Astrocyte (in vitro differentiated cells and primary cell): Measurements from ENCODE around the gene ATP11A. TPM values are rescaled to one million over a fixed set of nuclear protein-coding genes. Genes with fewer than 3 reads are reported as not detected.

Source experiments
- DNase-seq: peaks from one replicate; pipeline ENCODE4 v3.0.0-alpha.2; 2010; ENCODE audit warnings: low read depth
- FAIRE-seq: peaks from 2 replicates; lab custom pipeline; 2011; peaks lifted over from hg19 to GRCh38; lab: Jason Lieb, UNC
- H2AFZ ChIP-seq: 2 replicates; pipeline ENCODE4 v1.6.0; 2012; ENCODE audit warnings: low read depth, low read length, inconsistent platforms
- H3K27ac ChIP-seq: 2 replicates; pipeline ENCODE4 v1.5.1; 2011; ENCODE audit warnings: low read depth, low read length, inconsistent platforms
- H3K27me3 ChIP-seq: 2 replicates; pipeline ENCODE4 v1.6.0; 2011; ENCODE audit warnings: low read length, inconsistent platforms; ENCODE audit not compliant: insufficient read depth
- H3K36me3 ChIP-seq: 2 replicates; pipeline ENCODE4 v1.5.1; 2011; ENCODE audit warnings: low read length, inconsistent platforms; ENCODE audit not compliant: insufficient read depth
- H3K4me1 ChIP-seq: 2 replicates; pipeline ENCODE4 v1.5.1; 2011; ENCODE audit warnings: low read length, inconsistent platforms; ENCODE audit not compliant: insufficient read depth
- H3K4me2 ChIP-seq: 2 replicates; pipeline ENCODE4 v1.6.0; 2012; ENCODE audit warnings: low read length, inconsistent platforms
- H3K4me3 ChIP-seq: 2 replicates; pipeline ENCODE4 v1.5.1; 2011; ENCODE audit warnings: low read depth, mild to moderate bottlenecking, low read length, inconsistent platforms; ENCODE audit not compliant: insufficient read depth
- H3K79me2 ChIP-seq: 2 replicates; pipeline ENCODE4 v1.6.0; 2012; ENCODE audit warnings: mild to moderate bottlenecking, low read length, inconsistent platforms; ENCODE audit not compliant: insufficient read depth
- H3K9ac ChIP-seq: 2 replicates; pipeline ENCODE4 v1.6.0; 2012; ENCODE audit warnings: mild to moderate bottlenecking, low read length, inconsistent platforms
- H3K9me3 ChIP-seq: 2 replicates; pipeline ENCODE4 v1.5.1; 2012; ENCODE audit warnings: low read depth, mild to moderate bottlenecking, low read length, inconsistent platforms; ENCODE audit not compliant: insufficient read depth
- H4K20me1 ChIP-seq: 2 replicates; pipeline ENCODE4 v1.6.0; 2012; ENCODE audit warnings: low read length, inconsistent platforms; ENCODE audit not compliant: insufficient read depth
- H3K27ac Mint-ChIP-seq: one replicate; pipeline ENCODE4 v1.8.0; 2021; ENCODE audit warnings: mild to moderate bottlenecking, mixed read lengths; ENCODE audit not compliant: unreplicated experiment
- H3K27me3 Mint-ChIP-seq: one replicate; pipeline ENCODE4 v1.8.0; 2021; ENCODE audit warnings: low read depth, mixed read lengths; ENCODE audit not compliant: unreplicated experiment
- H3K36me3 Mint-ChIP-seq: one replicate; pipeline ENCODE4 v1.8.0; 2021; ENCODE audit warnings: low read depth, mixed read lengths; ENCODE audit not compliant: unreplicated experiment
- H3K4me1 Mint-ChIP-seq: one replicate; pipeline ENCODE4 v1.8.0; 2021; ENCODE audit warnings: low read depth, mixed read lengths; ENCODE audit not compliant: unreplicated experiment
- H3K4me3 Mint-ChIP-seq: one replicate; pipeline ENCODE4 v1.8.0; 2021; ENCODE audit warnings: mild to moderate bottlenecking, moderate library complexity, mixed read lengths; ENCODE audit not compliant: unreplicated experiment
- H3K9me3 Mint-ChIP-seq: one replicate; pipeline ENCODE4 v1.8.0; 2021; ENCODE audit warnings: mild to moderate bottlenecking, mixed read lengths; ENCODE audit not compliant: unreplicated experiment
- EZH2 ChIP-seq: IDR thresholded peaks from 2 replicates; pipeline ENCODE4 v1.6.1; 2012; ENCODE audit warnings: mild to moderate bottlenecking, low read length, inconsistent platforms; ENCODE audit not compliant: insufficient read depth
- total RNA-seq: library from RNA; stranded (reverse); gene quantifications from 2 replicates; pipeline ENCODE4 v1.2.1, GENCODE V29; 2021
- TF ChIP-seq, protein P1 (sequence below): IDR thresholded peaks from 2 replicates; pipeline ENCODE4 v1.5.1; 2011; ENCODE audit warnings: low read depth, mild to moderate bottlenecking, inconsistent platforms, low read length, moderate library complexity; ENCODE audit not compliant: insufficient read depth

The ATP11A gene
- total RNA-seq, 1 donor from 2014 or later: 38.9 TPM

DNA sequence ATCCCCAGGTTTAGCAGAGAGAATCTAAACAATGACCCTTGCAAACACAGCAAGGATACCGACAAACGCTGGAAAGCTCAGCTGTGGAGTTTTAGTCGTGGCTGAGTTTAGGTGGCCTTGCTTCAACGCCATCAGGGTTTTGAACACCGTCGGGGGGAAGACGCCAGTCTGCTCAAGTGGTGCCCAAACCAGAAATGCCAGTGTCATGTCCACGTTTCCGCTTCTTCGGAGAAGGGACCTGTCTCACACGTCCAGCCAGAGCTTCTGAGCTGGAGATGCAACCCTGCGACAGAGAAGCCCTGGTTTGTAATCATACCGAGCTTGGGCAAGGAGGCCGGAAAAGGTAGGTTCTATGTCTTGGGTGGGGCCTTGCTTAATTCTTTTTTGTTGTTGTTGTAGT, 42.6 kb upstream of the ATP11A start:
- Mint-ChIP-seq H3K27ac (no peak overlapping the region), H3K36me3 (peaks cover 4% of the 10 kb centered on the region), H3K4me3 (no peak overlapping the region), H3K9me3 (peaks cover 2% of the 10 kb centered on the region), H3K27me3 (peaks cover 32% of the 10 kb centered on the region), H3K4me1 (peaks cover 9% of the 10 kb centered on the region)
- no peak for TF ChIP-seq EZH2
- TF ChIP-seq, protein P1, sequence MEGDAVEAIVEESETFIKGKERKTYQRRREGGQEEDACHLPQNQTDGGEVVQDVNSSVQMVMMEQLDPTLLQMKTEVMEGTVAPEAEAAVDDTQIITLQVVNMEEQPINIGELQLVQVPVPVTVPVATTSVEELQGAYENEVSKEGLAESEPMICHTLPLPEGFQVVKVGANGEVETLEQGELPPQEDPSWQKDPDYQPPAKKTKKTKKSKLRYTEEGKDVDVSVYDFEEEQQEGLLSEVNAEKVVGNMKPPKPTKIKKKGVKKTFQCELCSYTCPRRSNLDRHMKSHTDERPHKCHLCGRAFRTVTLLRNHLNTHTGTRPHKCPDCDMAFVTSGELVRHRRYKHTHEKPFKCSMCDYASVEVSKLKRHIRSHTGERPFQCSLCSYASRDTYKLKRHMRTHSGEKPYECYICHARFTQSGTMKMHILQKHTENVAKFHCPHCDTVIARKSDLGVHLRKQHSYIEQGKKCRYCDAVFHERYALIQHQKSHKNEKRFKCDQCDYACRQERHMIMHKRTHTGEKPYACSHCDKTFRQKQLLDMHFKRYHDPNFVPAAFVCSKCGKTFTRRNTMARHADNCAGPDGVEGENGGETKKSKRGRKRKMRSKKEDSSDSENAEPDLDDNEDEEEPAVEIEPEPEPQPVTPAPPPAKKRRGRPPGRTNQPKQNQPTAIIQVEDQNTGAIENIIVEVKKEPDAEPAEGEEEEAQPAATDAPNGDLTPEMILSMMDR: no peak
- Histone ChIP-seq H3K9me3 (no peaks in the 10 kb centered on the region), H3K36me3 (no peaks in the 10 kb centered on the region), H3K4me1 (no peaks in the 10 kb centered on the region), H3K27me3 (no peaks in the 10 kb centered on the region), H3K9ac (no peak overlapping the region), H3K79me2 (no peaks in the 10 kb centered on the region), H4K20me1 (no peaks in the 10 kb centered on the region), H3K4me2 (no peak overlapping the region), H2AFZ (no peak overlapping the region), H3K4me3 (no peak overlapping the region), H3K27ac (no peak overlapping the region)
- FAIRE-seq (no peak), DNase-seq (no peak)

GRCh38 chr13:112648101-112648500, 41.7 kb upstream of the ATP11A start:
- Mint-ChIP-seq H3K27me3 (peaks cover 34% of the 10 kb centered on the region), H3K27ac (peak overlapping the region; percentile 41), H3K9me3 (peaks cover 1% of the 10 kb centered on the region), H3K4me3 (no peak overlapping the region), H3K36me3 (peaks cover 4% of the 10 kb centered on the region), H3K4me1 (peaks cover 18% of the 10 kb centered on the region)
- Histone ChIP-seq H3K4me2 (no peak overlapping the region), H3K9ac (no peak overlapping the region), H2AFZ (no peak overlapping the region), H3K79me2 (no peaks in the 10 kb centered on the region), H4K20me1 (no peaks in the 10 kb centered on the region), H3K36me3 (no peaks in the 10 kb centered on the region), H3K9me3 (no peaks in the 10 kb centered on the region), H3K27me3 (no peaks in the 10 kb centered on the region), H3K4me1 (no peaks in the 10 kb centered on the region), H3K4me3 (no peak overlapping the region), H3K27ac (no peak overlapping the region)
- no peak for DNase-seq
- TF ChIP-seq, protein P1: no peak
- TF ChIP-seq EZH2: no peak
- FAIRE-seq: no peak

GRCh38 chr13:112648966-112649690, 40.7 kb upstream of the ATP11A start:
- Mint-ChIP-seq H3K4me3 (no peak overlapping the region), H3K4me1 (peaks cover 19% of the 10 kb centered on the region), H3K27ac (no peak overlapping the region), H3K27me3 (peaks cover 35% of the 10 kb centered on the region), H3K9me3 (no peaks in the 10 kb centered on the region), H3K36me3 (peaks cover 4% of the 10 kb centered on the region)
- H3K36me3 ChIP-seq: no peaks in the 10 kb centered on the region
- FAIRE-seq: no peak
- H3K27ac ChIP-seq: no peak overlapping the region
- H3K9ac ChIP-seq: no peak overlapping the region
- no peak for DNase-seq
- no peak for TF ChIP-seq EZH2
- TF ChIP-seq, protein P1: no peak
- no peaks in the 10 kb centered on the region for H3K79me2 ChIP-seq
- no peaks in the 10 kb centered on the region for H3K9me3 ChIP-seq
- no peak overlapping the region for H2AFZ ChIP-seq
- no peak overlapping the region for H3K4me2 ChIP-seq
- no peaks in the 10 kb centered on the region for H4K20me1 ChIP-seq
- no peaks in the 10 kb centered on the region for H3K4me1 ChIP-seq
- no peaks in the 10 kb centered on the region for H3K27me3 ChIP-seq
- no peak overlapping the region for H3K4me3 ChIP-seq
